AG04449 (cell line): ENCODE data around the gene ZDHHC17.
"Not testable (repeated sequence)": the region's sequence is repeated elsewhere in the genome, so short reads cannot be mapped to it uniquely, and the experiment has no call there.

Experiments used
- CTCF ChIA-PET: fragments of 350-600 bp; formaldehyde crosslinking; extraction: SDS; loops from one replicate; lab custom pipeline; 2021; ENCODE audit warnings: antibody characterized with exemption; lab: Yijun Ruan, JAX
- POLR2A ChIA-PET: fragments of 400-600, 350-600 bp; formaldehyde crosslinking; extraction: SDS; loops from one replicate; lab custom pipeline; 2020; ENCODE audit warnings: antibody characterized with exemption, inconsistent platforms; lab: Yijun Ruan, JAX
- DNase-seq: peaks from one replicate; pipeline ENCODE4 v3.0.0-alpha.2; 2010; ENCODE audit warnings: low read depth, low spot score
- H3K4me3 ChIP-seq: 2 replicates; pipeline ENCODE4 v1.5.1; 2011; ENCODE audit warnings: low read depth, mild to moderate bottlenecking, control low read depth, low read length
- CTCF ChIP-seq: IDR thresholded peaks from one replicate; pipeline ENCODE4 v1.5.1; 2011; ENCODE audit warnings: mild to moderate bottlenecking, moderate library complexity, low read length, control low read depth, inconsistent platforms; ENCODE audit not compliant: insufficient read depth; ENCODE audit errors: missing control alignments

Gene ZDHHC17

GRCh38 chr12:76719171-76720041, 44.5 kb upstream of the ZDHHC17 start:
- TF ChIP-seq CTCF: no peak
- DNase-seq: no peak
- CTCF ChIA-PET: interaction anchor here (0.9 to 1.6 kb wide), 3 partner anchors 10 to 52 kb away, joined by 3 to 4 read pairs (median 3); no protein-coding TSS in a partner anchor
- H3K4me3 ChIP-seq: no peak overlapping the region
- POLR2A ChIA-PET: interaction anchor here (0.6 to 2.5 kb wide), 2 partner anchors 44 to 65 kb away, joined by 3 to 7 read pairs; partner anchors contain the start of gene ZDHHC17

GRCh38 chr12:76720068-76720467, 43.8 kb upstream of the ZDHHC17 start:
- no peak for TF ChIP-seq CTCF
- POLR2A ChIA-PET: interaction anchor here (0.7 to 2.5 kb wide), 2 partner anchors 17 to 44 kb away, joined by 3 to 7 read pairs; partner anchors contain the start of gene ZDHHC17
- DNase-seq: no peak

GRCh38 chr12:76726626-76727025, 37.3 kb upstream of the ZDHHC17 start:
- ChIA-PET CTCF (interaction anchor here (1.7 kb wide), 1 partner anchor 105 kb away, joined by 5 read pairs; no protein-coding TSS in a partner anchor), POLR2A (interaction anchor here (1.2 kb wide), 1 partner anchor 37 kb away, joined by 6 read pairs; the partner anchor contains the start of gene ZDHHC17)
- no peak for DNase-seq

More at GRCh38 chr12:76720068-76720467, 43.8 kb upstream of the ZDHHC17 start:
- no peak overlapping the region for H3K4me3 ChIP-seq
- CTCF ChIA-PET: interaction anchor here (1.2 to 1.5 kb wide), 4 partner anchors 11 to 98 kb away, joined by 3 to 5 read pairs (median 3); no protein-coding TSS in a partner anchor

GRCh38 chr12:76732188-76732587, 31.7 kb upstream of the ZDHHC17 start:
- CTCF ChIA-PET, DNase-seq, H3K4me3 ChIP-seq, POLR2A ChIA-PET: not testable (repeated sequence)

More at GRCh38 chr12:76726626-76727025, 37.3 kb upstream of the ZDHHC17 start:
- no peak overlapping the region for H3K4me3 ChIP-seq
- TF ChIP-seq CTCF: no peak

GRCh38 chr12:76737689-76738088, 26.2 kb upstream of the ZDHHC17 start:
- DNase-seq, POLR2A ChIA-PET, CTCF ChIA-PET: not testable (repeated sequence)

GRCh38 chr12:76738824-76739579, 24.9 kb upstream of the ZDHHC17 start:
- CTCF ChIA-PET: interaction anchor here (1.5 kb wide), 1 partner anchor 15 kb away, joined by 4 read pairs; no protein-coding TSS in a partner anchor
- POLR2A ChIA-PET: no interaction called here
- no peak overlapping the region for H3K4me3 ChIP-seq
- no peak for DNase-seq
- TF ChIP-seq CTCF: no peak

More at GRCh38 chr12:76737689-76738088, 26.2 kb upstream of the ZDHHC17 start:
- not testable (repeated sequence) for H3K4me3 ChIP-seq
